Naive thymus-derived CD8-positive, alpha-beta T cell (primary cell): ENCODE measurements around the gene PYGB. TPM values are rescaled to one million over a fixed set of nuclear protein-coding genes. Genes with fewer than 3 reads are reported as not detected.
"Not testable (repeated sequence)": the region's sequence is repeated elsewhere in the genome, so short reads cannot be mapped to it uniquely, and the experiment has no call there.

Experiments used
- ATAC-seq, 2 donors: fragments of 150-1000 bp; cut with Tn5 transposase in 1 of 2; sonication (Bioruptor Pico), chemical (Tn5 transposase) in 1 of 2; 1 replicate in 1 of 2; 2 replicates in 1 of 2; pipeline ENCODE4 v1.10.0; 2021; ENCODE audit warnings: mild to moderate bottlenecking in 2 of 2, moderate library complexity in 2 of 2
- POLR2A ChIA-PET: fragments of 350-600 bp; sonication (Branson Sonifier 250); formaldehyde crosslinking; loops from one replicate; lab custom pipeline; 2021; ENCODE audit warnings: antibody characterized with exemption; lab: Charles Lee
- DNase-seq, 10 donors: peaks; one replicate each; pipeline versions ENCODE4 v3.0.0 to v3.0.0-alpha.2; 2020 to 2022
- H3K27ac Mint-ChIP-seq, 10 donors: one replicate each; pipeline ENCODE4 v1.8.0; 2020 to 2022; ENCODE audit warnings: mild to moderate bottlenecking in 10 of 10, mixed read lengths in 10 of 10, moderate library complexity in 4 of 10, inconsistent platforms in 1 of 10
- H3K27me3 Mint-ChIP-seq, 5 donors: one replicate each; pipeline ENCODE4 v1.8.0; 2021 to 2022; ENCODE audit warnings: mixed read lengths in 5 of 5
- H3K36me3 Mint-ChIP-seq, 3 donors: one replicate each; pipeline ENCODE4 v1.8.0; 2020 to 2022; ENCODE audit warnings: mixed read lengths in 3 of 3, mild to moderate bottlenecking in 2 of 3, inconsistent platforms in 1 of 3
- H3K4me1 Mint-ChIP-seq, 4 donors: one replicate each; pipeline ENCODE4 v1.8.0; 2021 to 2022; ENCODE audit warnings: mixed read lengths in 4 of 4
- H3K4me3 Mint-ChIP-seq, 10 donors: one replicate each; pipeline ENCODE4 v1.8.0; 2020 to 2022; ENCODE audit warnings: mild to moderate bottlenecking in 10 of 10, mixed read lengths in 10 of 10, moderate library complexity in 6 of 10, inconsistent platforms in 1 of 10
- H3K9me3 Mint-ChIP-seq, 9 donors: one replicate each; pipeline ENCODE4 v1.8.0; 2020 to 2022; ENCODE audit warnings: mixed read lengths in 9 of 9, mild to moderate bottlenecking in 3 of 9, inconsistent platforms in 1 of 9, moderate library complexity in 1 of 9
- polyA plus RNA-seq, 3 donors: library from polyadenylated mRNA; unstranded; fragments of 300-500 nt; fragmentation: Illumina TruSeq; gene quantifications; one replicate each; pipeline ENCODE4 v1.2.3, GENCODE V29; 2021
- total RNA-seq, 8 experiments: library from RNA in 2 of 8; stranded (reverse) in 2 of 8; gene quantifications; one replicate each; pipeline ENCODE4 v1.2.3 and lab custom pipeline; 2021 to 2026

The PYGB gene
- total and polyA plus RNA-seq, 5 experiments from 2014 or later = 39.9 to 107 (median 54.4) TPM

GRCh38 chr20:25224941-25225340 is 22.9 kb upstream of the PYGB start:
- ATAC-seq (no peak), DNase-seq (no peak)
- no peak overlapping the region for H3K4me3 Mint-ChIP-seq
- H3K36me3 Mint-ChIP-seq = peaks cover 0 to 11% (median 0%) of the 10 kb centered on the region in 3 donors
- no peaks in the 10 kb centered on the region for H3K27me3 Mint-ChIP-seq
- H3K27ac Mint-ChIP-seq = no peak overlapping the region
- POLR2A ChIA-PET = interaction anchor here (0.7 kb wide), 1 partner anchor 30 kb away, joined by 4 read pairs; no protein-coding TSS in a partner anchor
- peaks cover 0 to 4% (median 0%) of the 10 kb centered on the region in 4 donors for H3K4me1 Mint-ChIP-seq
- no peaks in the 10 kb centered on the region for H3K9me3 Mint-ChIP-seq

GRCh38 chr20:25225642-25226432 is 22.0 kb upstream of the PYGB start:
- Mint-ChIP-seq H3K4me1 (peaks cover 0 to 4% (median 0%) of the 10 kb centered on the region in 4 donors), H3K9me3 (no peaks in the 10 kb centered on the region), H3K4me3 (no peak overlapping the region), H3K36me3 (peaks cover 0 to 11% (median 0%) of the 10 kb centered on the region in 3 donors), H3K27me3 (no peaks in the 10 kb centered on the region), H3K27ac (no peak overlapping the region)
- POLR2A ChIA-PET = no interaction called here
- ATAC-seq = no peak
- no peak for DNase-seq

- no peak for DNase-seq
- POLR2A ChIA-PET = no interaction called here
- H3K27ac Mint-ChIP-seq = peak overlapping the region in 1 of 10 donors; percentile 65
- ATAC-seq = no peak
- peaks cover 0 to 4% (median 0%) of the 10 kb centered on the region in 4 donors for H3K4me1 Mint-ChIP-seq
- no peaks in the 10 kb centered on the region for H3K27me3 Mint-ChIP-seq
- no peak overlapping the region for H3K4me3 Mint-ChIP-seq
- H3K36me3 Mint-ChIP-seq = peaks cover 0 to 11% (median 0%) of the 10 kb centered on the region in 3 donors
- H3K9me3 Mint-ChIP-seq = no peaks in the 10 kb centered on the region
These were observed 21.2 kb upstream of the PYGB start for GRCh38 chr20:25226433-25227316.

- no peak overlapping the region for H3K4me3 Mint-ChIP-seq
- POLR2A ChIA-PET = no interaction called here
- no peaks in the 10 kb centered on the region for H3K4me1 Mint-ChIP-seq
- H3K27ac Mint-ChIP-seq = peak overlapping the region in 1 of 10 donors; percentile 65
- DNase-seq (no peak), ATAC-seq (no peak)
- H3K36me3 Mint-ChIP-seq = peaks cover 0 to 11% (median 0%) of the 10 kb centered on the region in 3 donors
- no peaks in the 10 kb centered on the region for H3K27me3 Mint-ChIP-seq
- no peaks in the 10 kb centered on the region for H3K9me3 Mint-ChIP-seq
These were observed 20.5 kb upstream of the PYGB start for GRCh38 chr20:25227317-25227831.

- no peaks in the 10 kb centered on the region for H3K9me3 Mint-ChIP-seq
- POLR2A ChIA-PET = no interaction called here
- DNase-seq (no peak), ATAC-seq (no peak)
- no peak overlapping the region for H3K4me3 Mint-ChIP-seq
- peaks cover 0 to 11% (median 0%) of the 10 kb centered on the region in 3 donors for H3K36me3 Mint-ChIP-seq
- H3K4me1 Mint-ChIP-seq = no peaks in the 10 kb centered on the region
- peak overlapping the region in 3 of 10 donors; percentile 2 to 20 (median 17) for H3K27ac Mint-ChIP-seq
- H3K27me3 Mint-ChIP-seq = peaks cover 0 to 4% (median 0%) of the 10 kb centered on the region in 5 donors
These were observed 18.3 kb upstream of the PYGB start for GRCh38 chr20:25229486-25230165.

- H3K4me3 Mint-ChIP-seq = no peak overlapping the region
- ATAC-seq (no peak), DNase-seq (no peak)
- H3K27me3 Mint-ChIP-seq = peaks cover 0 to 8% (median 0%) of the 10 kb centered on the region in 5 donors
- peaks cover 0 to 11% (median 0%) of the 10 kb centered on the region in 3 donors for H3K36me3 Mint-ChIP-seq
- H3K27ac Mint-ChIP-seq = peak overlapping the region in 1 of 10 donors; percentile 20
- POLR2A ChIA-PET = no interaction called here
- H3K4me1 Mint-ChIP-seq = no peaks in the 10 kb centered on the region
- H3K9me3 Mint-ChIP-seq = no peaks in the 10 kb centered on the region
These were observed 17.6 kb upstream of the PYGB start for GRCh38 chr20:25230166-25230831.

GRCh38 chr20:25233016-25233772 is 14.7 kb upstream of the PYGB start:
- ATAC-seq (no peak), DNase-seq (no peak)
- Mint-ChIP-seq H3K4me3 (no peak overlapping the region), H3K27me3 (peaks cover 5 to 18% (median 15%) of the 10 kb centered on the region in 5 donors), H3K4me1 (peaks cover 0 to 6% (median under 1%) of the 10 kb centered on the region in 4 donors), H3K27ac (peak overlapping the region in 1 of 10 donors; percentile 50), H3K36me3 (no peaks in the 10 kb centered on the region), H3K9me3 (no peaks in the 10 kb centered on the region)
- POLR2A ChIA-PET = no interaction called here

GRCh38 chr20:25234009-25234849 is 13.7 kb upstream of the PYGB start:
- H3K27ac Mint-ChIP-seq, DNase-seq, H3K9me3 Mint-ChIP-seq, ATAC-seq, H3K36me3 Mint-ChIP-seq, POLR2A ChIA-PET, H3K4me1 Mint-ChIP-seq, H3K4me3 Mint-ChIP-seq: not testable (repeated sequence)
- H3K27me3 Mint-ChIP-seq = peaks cover 7 to 22% (median 18%) of the 10 kb centered on the region in 5 donors

- Mint-ChIP-seq H3K36me3 (no peaks in the 10 kb centered on the region), H3K27me3 (peaks cover 7 to 22% (median 18%) of the 10 kb centered on the region in 5 donors), H3K27ac (no peak overlapping the region), H3K4me1 (peaks cover 0 to 7% (median 1%) of the 10 kb centered on the region in 4 donors), H3K9me3 (no peaks in the 10 kb centered on the region), H3K4me3 (no peak overlapping the region)
- POLR2A ChIA-PET = no interaction called here
- DNase-seq = peak in 1 of 10 donors; percentile 34
- no peak for ATAC-seq
These were observed 11.2 kb upstream of the PYGB start for GRCh38 chr20:25236450-25237304.
